ENCODE data around the gene RIMS4.
A peak's percentile ranks its signal among the peaks of the same experiment; 100 is the strongest.
"Not testable (repeated sequence)": the region's sequence is repeated elsewhere in the genome, so short reads cannot be mapped to it uniquely, and the experiment has no call there.

The RIMS4 gene

DNA sequence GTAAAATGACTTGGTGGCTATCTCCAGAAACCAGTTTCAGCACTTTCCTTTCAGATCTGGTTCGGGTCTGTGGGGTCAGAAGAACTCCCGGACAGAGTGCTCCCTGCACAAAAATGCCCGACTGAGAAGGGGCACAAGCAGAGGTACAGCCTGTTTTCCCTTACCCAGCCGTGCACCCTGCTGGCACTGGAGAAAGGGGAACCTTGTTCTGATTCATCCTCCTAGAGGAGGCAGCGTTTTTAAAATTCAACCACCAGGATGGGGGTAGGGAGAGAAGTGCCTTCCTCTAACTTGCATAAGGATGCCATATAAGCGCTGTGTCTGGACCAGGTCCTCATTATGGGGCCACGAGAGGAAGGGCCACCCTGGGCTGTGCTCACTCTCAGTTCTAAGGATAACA is 17.6 kb downstream of the RIMS4 start:
- DNase-seq, result no peak

DNA sequence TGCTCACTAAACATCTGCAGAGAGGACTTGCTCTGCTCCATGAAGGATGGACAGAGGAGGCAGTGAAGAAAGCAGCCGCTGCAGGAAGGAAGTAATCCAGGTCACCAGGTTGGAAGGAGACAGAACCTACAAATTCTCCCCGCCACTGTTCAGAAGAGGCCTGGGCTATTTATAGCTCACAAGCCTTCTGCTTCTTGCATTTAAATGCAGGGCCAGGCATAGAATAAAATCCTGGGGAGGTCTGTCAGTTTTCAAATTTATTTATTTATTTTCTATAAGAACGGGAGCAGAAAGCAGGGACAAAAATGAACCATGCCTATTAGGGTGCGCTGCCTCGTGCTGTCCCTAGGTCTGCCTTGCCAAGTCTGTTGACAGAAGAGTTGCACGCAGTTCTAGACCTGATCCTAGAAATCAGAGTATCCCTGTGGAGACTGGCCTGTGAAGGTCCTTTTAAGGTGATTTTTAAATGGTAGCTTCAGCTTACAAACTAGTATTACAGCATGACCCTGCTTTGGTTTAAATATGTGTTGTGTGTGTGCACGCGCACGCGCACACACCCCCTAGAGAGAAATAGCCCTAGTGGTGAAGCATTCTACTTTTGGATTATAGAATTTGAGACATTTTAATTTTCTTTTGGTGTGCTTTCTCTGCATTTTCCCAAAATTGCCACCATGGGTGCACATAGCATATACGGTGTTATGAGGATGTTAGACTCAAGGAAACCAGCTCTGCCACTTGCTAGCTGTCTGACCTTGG is 19.5 kb downstream of the RIMS4 start:
- DNase-seq, result no peak

DNA sequence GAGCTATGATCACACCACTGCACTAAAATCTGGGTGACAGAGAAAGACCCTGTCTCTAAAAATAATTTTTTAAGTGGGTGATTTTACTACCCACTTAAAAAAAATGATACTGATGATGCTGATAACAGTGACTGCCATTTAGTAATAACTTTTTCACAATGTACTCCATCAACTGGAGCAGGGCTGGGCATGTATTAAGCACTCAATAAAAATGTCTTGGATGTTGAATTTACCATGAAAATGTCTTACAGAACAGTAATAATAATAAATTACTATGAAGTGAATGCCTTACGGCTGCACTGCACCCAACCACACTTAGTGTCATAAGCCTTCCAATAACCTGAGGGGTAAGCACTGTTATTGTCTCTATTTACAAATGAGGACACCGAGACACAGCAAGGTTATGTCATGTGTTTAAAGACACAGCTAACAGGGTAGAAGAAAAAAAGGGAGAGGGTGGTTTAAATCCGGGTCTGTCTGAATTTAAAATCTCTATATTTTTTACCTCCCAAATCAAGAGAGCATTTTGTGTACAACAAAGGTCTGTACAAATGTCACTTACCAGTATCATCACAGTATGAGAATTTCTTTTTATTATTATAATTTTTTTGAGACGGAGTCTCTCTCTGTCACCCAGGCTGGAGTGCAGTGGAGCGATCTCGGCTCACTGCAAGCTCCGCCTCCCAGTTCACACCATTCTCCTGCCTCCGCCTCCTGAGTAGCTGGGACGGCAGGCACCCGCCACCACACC is 21.5 kb downstream of the RIMS4 start:
- no peak for DNase-seq

DNA sequence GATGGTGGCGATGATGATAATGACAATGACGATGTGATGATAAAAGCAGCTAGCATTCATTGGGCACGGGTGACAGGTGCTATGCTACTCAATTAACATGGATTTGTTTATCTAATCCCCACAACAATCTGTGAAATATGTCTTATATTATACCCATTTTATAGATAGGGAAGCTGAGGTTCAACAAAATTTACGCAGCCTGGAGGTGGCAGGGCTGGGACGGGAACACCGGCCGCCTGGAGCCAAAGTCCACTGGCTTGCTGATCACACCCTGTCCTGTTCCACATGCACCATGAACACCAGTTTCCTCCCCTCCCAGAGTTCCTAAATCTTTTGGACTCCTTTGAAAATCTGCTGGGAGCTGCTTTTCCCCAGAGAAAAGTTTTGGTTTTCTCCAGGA is 23.0 kb downstream of the RIMS4 start:
- DNase-seq, result no peak

GRCh38 chr20:44785768-44786167 is 24.6 kb downstream of the RIMS4 start:
- DNase-seq, result no peak

DNA sequence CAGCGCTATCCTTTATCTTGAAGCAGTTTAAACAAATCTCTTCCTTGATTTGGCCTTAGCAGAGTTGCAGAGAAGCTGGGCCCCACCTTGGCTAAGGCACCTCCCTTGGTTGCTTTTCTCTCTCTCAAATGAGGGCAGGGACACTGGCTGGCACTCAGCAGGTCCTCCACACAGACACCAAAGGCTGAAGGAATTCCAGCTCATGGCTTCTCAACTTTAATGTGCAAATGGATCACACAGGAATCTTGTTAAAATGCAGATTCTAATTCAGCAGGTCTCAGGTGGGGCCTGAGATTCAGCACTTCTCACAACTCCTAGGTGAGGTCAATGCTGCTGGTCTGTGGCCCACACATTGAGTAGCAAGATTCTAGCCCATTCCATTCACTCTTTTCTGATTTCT is 25.7 kb downstream of the RIMS4 start:
- DNase-seq, result no peak

DNA sequence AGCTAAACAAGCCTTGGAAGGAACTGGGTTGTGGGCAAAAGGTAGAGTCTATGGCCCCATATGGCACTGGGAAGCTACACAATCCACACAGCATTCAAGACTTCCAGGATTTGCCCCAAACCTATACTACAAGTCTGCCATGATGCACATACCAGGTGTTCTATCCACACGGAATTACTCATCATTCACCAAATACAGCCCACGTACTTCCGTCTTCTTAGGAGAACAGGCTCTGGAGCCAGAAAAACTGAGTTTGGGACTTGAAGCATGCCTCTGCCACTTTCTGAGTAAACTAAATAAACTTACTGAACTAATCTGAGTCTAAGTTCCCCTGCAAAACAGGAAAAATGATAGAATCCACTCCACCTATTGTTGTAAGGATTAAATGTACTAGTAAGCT is 28.6 kb downstream of the RIMS4 start:
- no peak for DNase-seq

GRCh38 chr20:44781118-44781517 is 29.2 kb downstream of the RIMS4 start:
- no peak for DNase-seq

GRCh38 chr20:44780226-44780625 is 30.1 kb downstream of the RIMS4 start:
- peak; percentile 27 for DNase-seq

GRCh38 chr20:44776980-44777379 is 33.4 kb downstream of the RIMS4 start:
- DNase-seq, result no peak

DNA sequence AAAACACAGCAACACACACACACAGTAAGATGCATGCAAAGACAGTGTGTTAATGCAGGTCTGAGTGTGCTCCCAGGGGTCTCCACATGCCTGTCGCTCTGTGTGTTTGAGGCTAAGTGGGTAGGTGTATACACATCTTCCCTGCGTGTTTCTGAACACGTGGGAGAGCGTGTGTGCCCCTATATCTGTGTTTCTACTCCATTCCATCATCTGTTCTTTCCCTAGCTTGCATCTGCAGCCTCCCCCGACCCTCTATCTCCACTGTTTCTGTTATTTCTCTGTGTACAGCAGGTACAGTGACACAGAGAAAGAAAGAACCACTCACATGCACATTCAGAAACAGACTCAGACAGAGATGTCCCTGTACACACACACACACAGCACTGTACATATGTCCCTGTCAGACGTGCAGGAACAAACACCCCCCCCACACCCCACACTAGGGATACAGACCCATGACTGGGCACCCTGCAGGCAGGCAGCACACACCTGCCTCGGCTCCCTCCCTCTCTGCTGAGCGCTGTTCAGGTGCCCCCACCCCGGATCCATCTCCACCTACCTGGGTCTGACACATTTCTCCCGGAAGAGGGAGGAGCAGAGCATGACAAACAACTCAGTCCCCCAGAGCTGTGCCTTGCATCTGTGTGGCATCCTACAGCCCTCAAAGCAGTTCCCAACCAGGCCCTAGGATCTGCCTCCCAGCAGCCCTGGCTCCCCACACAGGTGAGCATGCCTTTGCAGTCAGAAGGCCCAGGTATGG is 37.1 kb downstream of the RIMS4 start:
- DNase-seq, result no peak

DNA sequence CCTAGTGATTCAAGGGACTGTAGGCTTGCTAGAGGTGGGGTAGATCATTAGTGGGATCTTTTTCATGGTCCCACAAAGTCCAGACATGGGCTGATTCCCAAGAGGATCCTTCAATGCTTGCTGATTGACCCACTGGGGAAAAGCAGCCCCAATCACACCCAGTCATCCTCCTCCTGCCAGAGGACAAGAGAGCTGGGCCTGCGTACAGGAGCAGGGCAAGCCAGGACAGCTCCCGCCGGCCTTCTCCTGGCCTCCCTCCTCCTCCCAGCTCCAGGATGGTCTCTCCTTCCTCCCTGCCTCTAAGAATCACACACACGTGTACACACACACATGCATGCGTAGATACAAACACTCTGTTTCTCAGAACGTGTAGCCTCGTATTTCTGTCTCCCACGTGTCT is 37.7 kb downstream of the RIMS4 start:
- DNase-seq, result no peak

- no peak for DNase-seq
Observed at GRCh38 chr20:44771172-44771535, 39.2 kb downstream of the RIMS4 start.

GRCh38 chr20:44770484-44771171 is 39.7 kb downstream of the RIMS4 start:
- DNase-seq, result no peak

GRCh38 chr20:44769481-44769863 is 40.9 kb downstream of the RIMS4 start:
- no peak for DNase-seq

DNA sequence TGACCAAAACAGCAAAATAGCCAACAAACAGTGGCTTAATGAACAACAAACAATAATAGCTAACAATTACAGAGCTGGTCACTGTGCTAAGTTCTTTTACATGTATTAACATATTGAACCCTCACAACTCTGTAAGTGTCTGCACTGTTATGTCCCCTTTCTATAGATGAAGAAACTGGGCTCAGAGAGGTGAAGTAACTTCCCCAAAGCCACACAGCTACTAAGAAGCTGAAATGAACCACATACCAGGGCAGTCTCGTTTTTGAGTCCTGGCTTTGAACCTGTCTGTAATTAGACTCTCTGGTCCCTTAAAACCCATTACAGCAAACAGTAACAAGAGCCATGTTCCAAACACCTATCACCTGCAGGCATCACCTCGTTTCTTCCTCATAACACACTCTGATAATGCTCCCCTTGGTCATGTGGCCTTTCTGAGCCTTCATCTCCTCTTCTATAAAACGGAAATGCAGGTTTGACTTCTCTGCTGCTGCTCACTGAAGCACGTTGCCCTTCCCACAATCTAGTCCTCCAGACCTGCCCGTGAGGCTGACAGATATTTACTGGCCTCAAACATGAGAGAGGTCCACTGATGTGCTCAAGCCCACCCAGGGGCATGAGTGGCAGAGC is 41.4 kb downstream of the RIMS4 start:
- no peak for DNase-seq

GRCh38 chr20:44768256-44768655 is 42.1 kb downstream of the RIMS4 start:
- no peak for DNase-seq

DNA sequence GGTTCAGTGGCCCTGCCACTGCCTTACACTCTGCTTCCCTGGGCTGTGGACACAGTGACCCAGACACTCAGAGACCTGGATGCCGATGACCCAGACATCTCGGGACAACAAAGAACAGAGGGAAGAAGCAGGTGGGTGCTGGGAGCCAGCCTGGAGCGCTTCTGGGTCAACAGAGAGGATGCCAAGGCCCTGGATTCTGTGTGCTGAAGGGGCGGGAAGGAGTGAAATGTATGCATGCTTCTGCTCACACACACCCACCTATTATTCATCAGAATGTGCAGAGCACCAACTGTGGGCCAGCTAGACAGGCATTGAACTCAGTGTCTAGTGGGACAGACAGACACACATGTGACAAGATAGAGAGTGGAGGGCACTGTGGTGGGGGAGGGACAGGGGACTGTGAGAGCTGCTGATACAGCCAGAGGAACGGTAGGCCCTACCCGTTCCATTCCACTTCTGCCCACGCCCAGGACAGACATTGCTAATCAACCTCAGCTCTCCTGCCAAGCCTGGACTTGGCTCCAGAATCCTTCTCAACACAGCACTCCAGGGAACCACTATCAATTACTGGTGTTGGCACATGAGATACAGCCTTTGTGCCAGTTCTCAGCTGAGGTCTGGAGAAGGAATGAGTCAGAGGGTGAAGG is 44.5 kb downstream of the RIMS4 start:
- no peak for DNase-seq

GRCh38 chr20:44765091-44765490 is 45.3 kb downstream of the RIMS4 start:
- no peak for DNase-seq

DNA sequence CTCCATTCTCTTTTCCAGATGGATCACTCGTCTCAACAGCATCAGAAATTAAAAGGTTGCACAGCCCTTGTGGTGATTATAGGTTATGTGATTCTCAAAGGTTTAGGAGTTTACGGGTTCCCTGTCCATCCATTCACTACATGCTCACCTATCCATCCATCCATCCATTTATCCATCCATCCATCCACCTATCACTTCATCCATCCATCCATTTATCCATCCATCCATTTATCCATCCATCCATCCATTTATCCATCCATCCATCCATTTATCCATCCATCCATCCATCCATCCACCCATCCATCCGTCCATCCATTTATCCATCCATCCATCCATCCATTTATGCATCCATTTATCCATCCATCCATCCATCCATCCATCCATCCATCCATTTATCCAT is 46.5 kb downstream of the RIMS4 start:
- DNase-seq, result not testable (repeated sequence)

- DNase-seq, result no peak
Observed at GRCh38 chr20:44762466-44763140, 47.7 kb downstream of the RIMS4 start.

GRCh38 chr20:44761423-44761822 is 48.9 kb downstream of the RIMS4 start:
- no peak for DNase-seq

All from activated naive CD4-positive, alpha-beta T cell treated with anti-CD3 and anti-CD28 coated beads, Interleukin-2, amount 50 U/mL, for 16 hours (primary cell).